Kidney (tissue), 14 donors: Measurements from ENCODE around the gene PDSS2. TPM values are rescaled to one million over a fixed set of nuclear protein-coding genes. Genes with fewer than 3 reads are reported as not detected.

Experiments
- DNase-seq, 5 donors: peaks; one replicate each; pipeline ENCODE4 v3.0.0-alpha.2; 2013 to 2020
- FAIRE-seq: peaks from 2 replicates; lab custom pipeline; 2012; peaks lifted over from hg19 to GRCh38; lab: Jason Lieb, UNC
- H3K27ac ChIP-seq, 2 donors: one replicate each; pipeline ENCODE4 v1.7.0; 2013; ENCODE audit warnings: low read depth in 2 of 2, low read length in 2 of 2, inconsistent platforms in 1 of 2
- H3K27me3 ChIP-seq: one replicate; pipeline ENCODE4 v1.7.1; 2013; ENCODE audit warnings: low read length, inconsistent platforms; ENCODE audit not compliant: control insufficient read depth, insufficient read depth
- H3K36me3 ChIP-seq, 3 donors: one replicate each; pipeline versions ENCODE4 v1.7.0 to v1.7.1; 2013; ENCODE audit warnings: low read length in 3 of 3, control low read depth in 1 of 3, inconsistent platforms in 1 of 3; ENCODE audit not compliant: insufficient read depth in 3 of 3, control insufficient read depth in 2 of 3
- H3K4me1 ChIP-seq, 3 donors: one replicate each; pipeline versions ENCODE4 v1.7.0 to v1.7.1; 2013; ENCODE audit warnings: low read length in 3 of 3, inconsistent platforms in 1 of 3, low read depth in 1 of 3; ENCODE audit not compliant: control insufficient read depth in 2 of 3, insufficient read depth in 2 of 3
- H3K4me3 ChIP-seq, 3 donors: one replicate each; pipeline versions ENCODE4 v1.7.0 to v1.8.1; 2013; ENCODE audit warnings: low read length in 3 of 3, control low read depth in 1 of 3, inconsistent platforms in 1 of 3
- H3K9ac ChIP-seq, 3 donors: one replicate each; pipeline versions ENCODE4 v1.7.0 to v1.7.1; 2013; ENCODE audit warnings: low read length in 3 of 3, control low read depth in 1 of 3, inconsistent platforms in 1 of 3
- H3K9me3 ChIP-seq, 3 donors: one replicate each; pipeline versions ENCODE4 v1.7.0 to v1.7.1; 2013; ENCODE audit warnings: low read length in 3 of 3, control low read depth in 1 of 3, inconsistent platforms in 1 of 3; ENCODE audit not compliant: control insufficient read depth in 2 of 3, insufficient read depth in 1 of 3
- intact Hi-C: fragments of 100-400 bp; cut with DNase I; formaldehyde crosslinking; loops from one replicate; pipeline ENCODE4 v1.11.1; 2022
- polyA plus RNA-seq: library from polyadenylated mRNA; stranded (reverse); fragments of 350-450 nt; fragmentation: Illumina TruSeq; extraction: RNeasy Lipid Tissue Mini Kit (QIAGEN cat#74804); gene quantifications from one replicate; pipeline ENCODE4 v1.2.3, GENCODE V29; 2014; ENCODE audit warnings: low read depth, low replicate concordance; ENCODE audit not compliant: insufficient read depth
- total RNA-seq: library from RNA; stranded (reverse); fragmentation: NEBNext Ultra II Directional; extraction: Animal tissue kit (Norgen Biotek cat#: 25700); gene quantifications from one replicate; pipeline ENCODE4 v1.2.1, GENCODE V29; 2021
- TF ChIP-seq, protein P1 (sequence below): IDR thresholded peaks from 3 replicates; pipeline ENCODE4 v1.5.1; 2012; ENCODE audit warnings: mild to moderate bottlenecking, moderate library complexity, borderline replicate concordance; ENCODE audit not compliant: insufficient read depth; ENCODE audit errors: extremely low read depth
- donor health status: control.
- donor health status: control.
- donor health status: control.
- donor health status: control.
- donor health status: control.
- donor health status: DM: yes; HTN: yes; CAD: no.
- donor health status: Normal renal cell carcinoma (clear cell type).

PDSS2 gene
- total and polyA plus RNA-seq, 2 donors from 2014 or later: 16.4 to 20.7 TPM

DNA sequence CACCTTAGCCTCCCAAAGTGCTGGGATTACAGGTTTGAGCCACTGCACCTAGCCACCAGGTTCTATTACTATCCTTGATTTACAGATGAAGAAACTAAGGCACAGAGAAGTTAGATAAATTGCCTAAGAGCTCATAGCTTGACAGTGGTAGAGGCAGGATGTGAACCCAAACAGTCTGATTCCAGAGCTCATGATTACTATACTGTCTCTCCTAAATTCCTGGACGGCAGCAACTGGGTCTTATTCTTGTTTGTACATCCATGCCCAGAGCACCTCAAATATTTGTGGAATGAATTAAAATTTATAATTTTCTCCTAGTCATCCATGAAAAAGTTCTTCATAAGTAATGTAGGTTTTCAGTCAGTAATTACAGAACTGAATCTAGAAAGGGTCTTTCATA lies 15.1 kb downstream of the PDSS2 start:
- Histone ChIP-seq H3K36me3 (no peaks in the 10 kb centered on the region), H3K4me1 (peaks cover 0 to 5% (median 0%) of the 10 kb centered on the region in 3 donors), H3K9me3 (peaks cover 0 to 9% (median 2%) of the 10 kb centered on the region in 3 donors), H3K27ac (no peak overlapping the region), H3K27me3 (no peaks in the 10 kb centered on the region), H3K9ac (no peak overlapping the region), H3K4me3 (no peak overlapping the region)
- intact Hi-C loops: no loop called here
- no peak for FAIRE-seq
- TF ChIP-seq, protein P1, sequence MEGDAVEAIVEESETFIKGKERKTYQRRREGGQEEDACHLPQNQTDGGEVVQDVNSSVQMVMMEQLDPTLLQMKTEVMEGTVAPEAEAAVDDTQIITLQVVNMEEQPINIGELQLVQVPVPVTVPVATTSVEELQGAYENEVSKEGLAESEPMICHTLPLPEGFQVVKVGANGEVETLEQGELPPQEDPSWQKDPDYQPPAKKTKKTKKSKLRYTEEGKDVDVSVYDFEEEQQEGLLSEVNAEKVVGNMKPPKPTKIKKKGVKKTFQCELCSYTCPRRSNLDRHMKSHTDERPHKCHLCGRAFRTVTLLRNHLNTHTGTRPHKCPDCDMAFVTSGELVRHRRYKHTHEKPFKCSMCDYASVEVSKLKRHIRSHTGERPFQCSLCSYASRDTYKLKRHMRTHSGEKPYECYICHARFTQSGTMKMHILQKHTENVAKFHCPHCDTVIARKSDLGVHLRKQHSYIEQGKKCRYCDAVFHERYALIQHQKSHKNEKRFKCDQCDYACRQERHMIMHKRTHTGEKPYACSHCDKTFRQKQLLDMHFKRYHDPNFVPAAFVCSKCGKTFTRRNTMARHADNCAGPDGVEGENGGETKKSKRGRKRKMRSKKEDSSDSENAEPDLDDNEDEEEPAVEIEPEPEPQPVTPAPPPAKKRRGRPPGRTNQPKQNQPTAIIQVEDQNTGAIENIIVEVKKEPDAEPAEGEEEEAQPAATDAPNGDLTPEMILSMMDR: no peak
- DNase-seq: no peak

DNA sequence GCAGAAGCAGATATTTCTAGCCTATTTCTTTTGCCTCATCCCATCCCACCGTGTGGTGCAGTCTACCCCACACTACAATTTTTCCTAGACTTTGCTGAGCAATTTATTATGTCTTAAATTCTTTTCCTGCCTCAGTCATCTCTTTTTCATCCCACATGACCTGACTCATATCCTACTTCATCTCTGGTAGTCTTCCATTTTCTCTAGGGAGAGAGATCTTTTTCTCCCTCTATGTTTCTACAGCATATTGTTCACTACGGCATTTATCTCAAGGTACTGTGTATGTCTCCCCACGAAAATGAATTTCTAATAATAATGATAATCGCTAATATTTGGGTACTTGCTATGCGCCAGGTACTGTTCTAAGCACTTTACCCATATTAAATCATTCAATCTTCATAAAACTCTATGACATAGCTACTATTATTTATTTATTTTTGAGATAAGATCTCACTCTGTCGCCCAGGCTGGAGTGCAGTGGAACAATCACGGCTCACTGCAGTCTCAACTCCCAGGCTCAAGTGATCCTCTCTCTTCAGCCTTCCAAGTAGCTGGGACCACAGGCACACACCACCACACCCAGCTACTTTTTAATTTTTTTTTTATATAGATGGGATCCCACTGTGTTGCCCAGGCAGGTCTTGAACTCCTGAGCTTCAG lies 15.6 kb downstream of the PDSS2 start:
- peaks cover 0 to 9% (median 2%) of the 10 kb centered on the region in 3 donors for H3K9me3 ChIP-seq
- H3K36me3 ChIP-seq: no peaks in the 10 kb centered on the region
- FAIRE-seq: no peak
- no peak overlapping the region for H3K27ac ChIP-seq
- no peak overlapping the region for H3K4me3 ChIP-seq
- H3K27me3 ChIP-seq: no peaks in the 10 kb centered on the region
- no peak for DNase-seq
- H3K4me1 ChIP-seq: peaks cover 0 to 5% (median 0%) of the 10 kb centered on the region in 3 donors
- TF ChIP-seq, protein P1: no peak
- intact Hi-C loops: no loop called here
- no peak overlapping the region for H3K9ac ChIP-seq

DNA sequence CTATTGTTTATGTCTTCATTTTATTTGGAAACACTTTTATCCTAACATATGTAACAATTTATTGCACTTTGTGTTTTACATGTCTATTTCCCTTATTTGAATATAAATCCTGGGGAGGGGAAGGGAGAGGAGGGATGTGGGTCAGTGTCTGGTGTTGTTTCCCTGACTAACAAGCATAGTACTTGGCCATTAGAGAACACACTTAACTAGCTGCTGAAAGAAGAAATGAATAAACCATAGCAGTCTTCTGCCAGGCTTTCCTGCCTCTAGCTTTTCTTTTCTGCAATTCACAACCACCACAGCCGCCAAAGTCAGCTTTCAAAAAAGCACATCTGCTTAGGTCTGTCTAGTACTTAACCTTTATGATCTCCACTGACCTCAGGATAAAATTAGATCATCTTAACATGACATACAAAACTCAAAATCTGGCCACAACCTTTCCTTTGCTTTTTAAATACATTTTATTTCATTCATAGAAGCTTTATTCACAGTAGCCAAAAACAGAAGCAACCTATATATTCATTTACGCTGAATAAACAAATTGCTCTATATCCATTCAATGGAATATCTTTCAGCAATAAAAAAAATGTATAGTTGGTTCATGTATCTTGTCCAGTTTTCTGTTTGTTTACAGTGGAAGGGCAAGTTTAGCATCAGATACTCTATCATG lies 16.3 kb downstream of the PDSS2 start:
- H3K27ac ChIP-seq: no peak overlapping the region
- DNase-seq: no peak
- H3K36me3 ChIP-seq: no peaks in the 10 kb centered on the region
- no peak for FAIRE-seq
- H3K27me3 ChIP-seq: no peaks in the 10 kb centered on the region
- H3K9ac ChIP-seq: no peak overlapping the region
- intact Hi-C loops: no loop called here
- TF ChIP-seq, protein P1: no peak
- H3K4me1 ChIP-seq: peaks cover 0 to 5% (median 0%) of the 10 kb centered on the region in 3 donors
- H3K4me3 ChIP-seq: no peak overlapping the region
- H3K9me3 ChIP-seq: peaks cover 0 to 8% (median 2%) of the 10 kb centered on the region in 3 donors
